ENCODE data around the gene AFTPH.

- no peak for TF ChIP-seq TRIM28 (IDR thresholded peaks at IDR 0.05; ENCODE audit: borderline replicate concordance, low read length)
- TF ChIP-seq ZNF670 (tag by site-specific recombination; IDR thresholded peaks at IDR 0.05; ENCODE audit: low read depth), result no peak
- no peak for TF ChIP-seq ZNF133 (tag by site-specific recombination; IDR thresholded peaks at IDR 0.05)
- TF ChIP-seq ZNF274 (IDR thresholded peaks at IDR 0.05; ENCODE audit: low read length), result no peak
- no peak for TF ChIP-seq ZNF274 (tag by site-specific recombination; IDR thresholded peaks at IDR 0.05; ENCODE audit: borderline replicate concordance)
- no peak for TF ChIP-seq SP2 (tag by site-specific recombination; IDR thresholded peaks at IDR 0.05)
- no peak for TF ChIP-seq CTCF (tag by site-specific recombination; IDR thresholded peaks at IDR 0.05)
- TF ChIP-seq ZNF654 (tag by site-specific recombination; IDR thresholded peaks at IDR 0.05; ENCODE audit: low read depth), result no peak
- no peak for TF ChIP-seq ZNF138 (tag by site-specific recombination; IDR thresholded peaks at IDR 0.05; ENCODE audit: borderline replicate concordance)
- TF ChIP-seq ZBTB8A (tag by site-specific recombination; IDR thresholded peaks at IDR 0.05), result no peak
These were observed 34.4 kb downstream of the AFTPH start for GRCh38 chr2:64558445-64559081.
